ENCODE results near the gene PTX4.
"Not testable (repeated sequence)": the region's sequence is repeated elsewhere in the genome, so short reads cannot be mapped to it uniquely, and the experiment has no call there.

- TF ChIP-seq CTCF, POLR2AphosphoS5, POLR2A (IDR thresholded peaks at IDR 0.05): not testable (repeated sequence)
Observed at GRCh38 chr16:1478937-1479336, 9.8 kb downstream of the PTX4 start.
